Measurements from ENCODE around the gene OPRL1.

GRCh38 chr20:64091770-64092169, 11.9 kb downstream of the OPRL1 start:
- no peak for TF ChIP-seq EZH2 (IDR thresholded peaks at IDR 0.05; ENCODE audit: low read length, missing control alignments)
- TF ChIP-seq CTCF (conservative IDR thresholded peaks at IDR 0.05 in 1 of 2, IDR thresholded peaks at IDR 0.05 in 1 of 2; ENCODE audit: low read depth in 1 of 2, low read length in 2 of 2) = no peak
